NT2/D1 (cell line): ENCODE results near the gene SLC6A2.
"Not testable (repeated sequence)": the region's sequence is repeated elsewhere in the genome, so short reads cannot be mapped to it uniquely, and the experiment has no call there.

ENCODE experiments used
- DNase-seq: peaks from one replicate; pipeline ENCODE4 v3.0.0-alpha.2; 2011; ENCODE audit warnings: low read depth, low spot score
- H3K27me3 ChIP-seq: 2 replicates; pipeline ENCODE4 v1.6.0; 2011; ENCODE audit warnings: mild to moderate bottlenecking; ENCODE audit not compliant: insufficient read length, insufficient read depth
- H3K36me3 ChIP-seq: 2 replicates; pipeline ENCODE4 v1.6.1; 2011; ENCODE audit warnings: mild to moderate bottlenecking, low read length, mixed read lengths; ENCODE audit not compliant: insufficient read depth, insufficient read length
- H3K4me1 ChIP-seq: 2 replicates; pipeline ENCODE4 v1.5.1; 2011; ENCODE audit not compliant: insufficient read depth, insufficient read length
- H3K4me3 ChIP-seq: 2 replicates; pipeline ENCODE4 v1.5.1; 2011; ENCODE audit warnings: low read depth; ENCODE audit not compliant: insufficient read length
- H3K9ac ChIP-seq: 2 replicates; pipeline ENCODE4 v1.6.0; 2011; ENCODE audit warnings: low read depth; ENCODE audit not compliant: insufficient read length
- H3K9me3 ChIP-seq: 2 replicates; pipeline ENCODE4 v1.5.1; 2011; ENCODE audit warnings: mild to moderate bottlenecking, low read length; ENCODE audit not compliant: insufficient read depth
- SUZ12 ChIP-seq: IDR thresholded peaks from 2 replicates; pipeline ENCODE4 v1.6.1; 2011; ENCODE audit not compliant: insufficient read length, insufficient read depth; ENCODE audit errors: extremely low read depth
- YY1 ChIP-seq: IDR thresholded peaks from 2 replicates; pipeline ENCODE4 v1.6.1; 2011; ENCODE audit not compliant: insufficient read length, insufficient read depth
- ZNF274 ChIP-seq: IDR thresholded peaks from 2 replicates; pipeline ENCODE4 v1.6.1; 2011; ENCODE audit warnings: mild to moderate bottlenecking, low read depth, low read length

Gene SLC6A2

GRCh38 chr16:55655897-55656681 lies at the start of gene SLC6A2:
Gene SLC6A2 (plus strand): TSS chr16:55655988. CDS start chr16:55656695, 707 bp downstream.
- Histone ChIP-seq H3K4me3 (peak within 1 kb of the TSS; percentile 38), H3K4me1 (peaks cover 7% of the 10 kb centered on the region), H3K9ac (peak within 1 kb of the TSS; percentile 52), H3K36me3 (no peaks in the 10 kb centered on the region), H3K9me3 (no peaks in the 10 kb centered on the region; the same call in 1 of the 2 replicates), H3K27me3 (peaks cover 83% of the 10 kb centered on the region)
- no peak for TF ChIP-seq YY1
- TF ChIP-seq ZNF274, result no peak
- TF ChIP-seq SUZ12, result no peak
- DNase-seq, result no peak

GRCh38 chr16:55613613-55614335 lies 42.0 kb upstream of the SLC6A2 start:
- no peaks in the 10 kb centered on the region for H3K4me1 ChIP-seq
- no peaks in the 10 kb centered on the region for H3K36me3 ChIP-seq
- no peak for DNase-seq
- no peaks in the 10 kb centered on the region for H3K27me3 ChIP-seq
- H3K9ac ChIP-seq, result no peak overlapping the region
- H3K9me3 ChIP-seq, result peaks cover 14% of the 10 kb centered on the region; the same call in 1 of the 2 replicates
- H3K4me3 ChIP-seq, result no peak overlapping the region
- TF ChIP-seq ZNF274 (no peak), YY1 (no peak), SUZ12 (no peak)

- Histone ChIP-seq H3K4me1 (no peaks in the 10 kb centered on the region), H3K27me3 (no peaks in the 10 kb centered on the region), H3K4me3 (no peak overlapping the region)
These were observed 40.7 kb upstream of the SLC6A2 start for GRCh38 chr16:55615071-55615470.

GRCh38 chr16:55615670-55616069 lies 40.1 kb upstream of the SLC6A2 start:
- not testable (repeated sequence) for H3K27me3 ChIP-seq, H3K4me1 ChIP-seq, H3K36me3 ChIP-seq, H3K4me3 ChIP-seq, DNase-seq, H3K9ac ChIP-seq
- H3K9me3 ChIP-seq, result peaks cover 14% of the 10 kb centered on the region; the same call in 1 of the 2 replicates

More at GRCh38 chr16:55615071-55615470, 40.7 kb upstream of the SLC6A2 start:
- TF ChIP-seq ZNF274, result no peak
- TF ChIP-seq SUZ12, result no peak
- H3K9me3 ChIP-seq, result peaks cover 14% of the 10 kb centered on the region; the same call in 1 of the 2 replicates
- H3K9ac ChIP-seq, result no peak overlapping the region
- H3K36me3 ChIP-seq, result no peaks in the 10 kb centered on the region
- no peak for DNase-seq

- Histone ChIP-seq H3K9me3 (0 out of 2 replicates have a peak, but pooled peaks cover 4% of the 10 kb centered on the region), H3K36me3 (no peaks in the 10 kb centered on the region), H3K27me3 (peaks cover 6% of the 10 kb centered on the region), H3K9ac (no peak overlapping the region), H3K4me3 (no peak overlapping the region), H3K4me1 (peaks cover 6% of the 10 kb centered on the region)
- TF ChIP-seq YY1 (no peak), ZNF274 (no peak), SUZ12 (no peak)
- DNase-seq, result no peak
These were observed 34.0 kb upstream of the SLC6A2 start for GRCh38 chr16:55621771-55622170.

- DNase-seq, result no peak
- TF ChIP-seq ZNF274 (no peak), SUZ12 (no peak), YY1 (no peak)
- Histone ChIP-seq H3K4me3 (no peak overlapping the region), H3K27me3 (peaks cover 6% of the 10 kb centered on the region), H3K4me1 (peaks cover 6% of the 10 kb centered on the region), H3K9me3 (0 out of 2 replicates have a peak, but pooled peaks cover 4% of the 10 kb centered on the region), H3K36me3 (no peaks in the 10 kb centered on the region), H3K9ac (no peak overlapping the region)
These were observed 33.5 kb upstream of the SLC6A2 start for GRCh38 chr16:55622272-55622671.

GRCh38 chr16:55622930-55623561 lies 32.7 kb upstream of the SLC6A2 start:
- Histone ChIP-seq H3K9ac (no peak overlapping the region), H3K4me3 (no peak overlapping the region), H3K27me3 (peaks cover 6% of the 10 kb centered on the region), H3K36me3 (no peaks in the 10 kb centered on the region), H3K9me3 (0 out of 2 replicates have a peak, but pooled peaks cover 4% of the 10 kb centered on the region), H3K4me1 (peaks cover 6% of the 10 kb centered on the region)
- DNase-seq, result peak; percentile 62
- TF ChIP-seq YY1 (no peak), SUZ12 (no peak), ZNF274 (no peak)
